Activated CD8-positive, alpha-beta memory T cell treated with anti-CD3 and anti-CD28 coated beads for 24 hours (primary cell): Measurements from ENCODE around the gene ANKRD11.

ENCODE experiments used
- DNase-seq: peaks from one replicate; pipeline ENCODE4 v3.0.0-alpha.2; 2020

The ANKRD11 gene

DNA sequence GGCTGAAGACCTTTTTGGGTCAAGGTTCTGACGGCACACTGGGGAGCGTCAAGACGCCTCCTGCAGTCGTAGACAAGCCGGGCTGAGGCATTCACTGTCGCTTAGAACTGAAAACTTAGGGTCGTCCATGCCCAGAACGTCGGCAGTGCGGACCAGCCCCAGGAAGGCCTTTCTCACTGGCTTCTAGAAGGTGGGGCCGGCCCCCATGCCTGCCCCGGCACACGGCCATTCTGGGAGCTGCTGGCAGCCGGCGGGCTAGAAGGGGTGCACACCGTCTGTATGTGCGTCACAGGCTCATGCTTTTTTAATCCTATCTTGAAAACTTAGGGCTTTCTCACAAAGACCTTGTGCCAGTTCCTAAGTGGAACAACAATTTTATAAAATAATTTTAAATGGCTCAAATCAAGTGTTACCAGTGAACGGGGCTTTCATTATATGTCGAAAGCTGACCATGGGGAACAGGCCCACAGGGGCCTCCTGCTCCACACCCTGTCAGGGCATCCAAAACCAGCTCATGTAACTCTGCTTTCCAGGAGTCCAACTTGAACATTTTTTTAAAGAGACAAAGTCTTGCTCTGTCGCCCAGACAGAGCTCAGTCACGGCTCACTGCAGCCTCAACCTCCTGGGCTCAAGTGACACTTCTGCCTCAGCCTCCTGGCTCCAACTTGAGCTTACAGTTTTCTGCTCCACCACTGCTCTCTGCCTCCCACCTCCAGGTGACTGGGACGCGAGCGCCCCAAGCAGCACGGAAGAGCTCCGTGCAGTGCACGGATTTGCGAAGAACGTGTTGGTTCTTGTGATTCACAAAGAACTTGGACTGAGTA is 111.2 kb downstream of the ANKRD11 start:
- DNase-seq, result no peak

DNA sequence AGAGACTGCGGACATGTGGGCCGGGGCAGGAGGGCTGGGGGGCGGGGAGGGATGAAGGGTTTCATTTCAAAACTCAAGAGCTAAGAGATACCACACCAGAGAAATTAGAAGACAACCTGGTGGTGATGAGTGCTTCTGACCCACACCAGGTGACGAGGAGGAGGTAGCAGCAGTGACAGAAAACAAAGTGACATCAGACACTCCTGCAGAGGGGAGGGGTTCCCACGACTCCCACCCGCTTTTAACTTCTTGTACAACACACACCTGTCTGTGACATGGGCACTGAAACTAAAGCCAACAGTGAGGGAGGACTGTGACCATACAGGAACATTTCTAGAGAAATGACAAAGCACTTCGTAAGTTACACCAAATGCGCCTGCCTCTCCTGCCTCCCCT is 112.9 kb downstream of the ANKRD11 start:
- no peak for DNase-seq

DNA sequence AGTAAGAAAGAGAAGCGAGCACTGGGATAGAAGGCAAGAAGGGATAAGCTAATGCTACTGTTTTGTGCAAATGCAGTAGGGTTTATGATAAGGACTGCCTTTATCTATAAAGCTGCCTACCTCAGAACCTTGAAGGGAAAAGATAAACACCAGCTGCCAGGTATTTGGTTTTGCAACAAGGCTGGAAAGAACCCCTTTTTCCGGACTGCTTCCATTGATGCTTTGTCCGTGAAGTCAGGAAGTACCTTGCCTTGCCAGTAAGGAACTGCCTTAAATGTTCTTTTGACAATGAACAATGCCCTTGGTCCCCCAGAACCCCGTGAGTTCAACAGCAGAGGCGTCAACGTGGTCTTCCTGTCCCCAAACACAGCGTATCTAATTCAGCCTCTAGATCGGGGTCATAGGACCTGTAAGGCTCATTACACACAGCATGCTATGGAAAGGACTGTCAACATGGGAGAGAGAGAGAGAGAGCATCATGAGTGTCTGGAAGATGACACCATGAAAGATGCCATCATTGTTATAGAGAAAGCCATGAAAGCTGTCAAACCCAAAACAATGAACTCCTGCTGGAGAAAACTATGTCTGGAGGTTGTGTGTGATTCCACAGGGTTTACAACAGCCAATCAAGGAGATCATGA is 113.4 kb downstream of the ANKRD11 start:
- no peak for DNase-seq

DNA sequence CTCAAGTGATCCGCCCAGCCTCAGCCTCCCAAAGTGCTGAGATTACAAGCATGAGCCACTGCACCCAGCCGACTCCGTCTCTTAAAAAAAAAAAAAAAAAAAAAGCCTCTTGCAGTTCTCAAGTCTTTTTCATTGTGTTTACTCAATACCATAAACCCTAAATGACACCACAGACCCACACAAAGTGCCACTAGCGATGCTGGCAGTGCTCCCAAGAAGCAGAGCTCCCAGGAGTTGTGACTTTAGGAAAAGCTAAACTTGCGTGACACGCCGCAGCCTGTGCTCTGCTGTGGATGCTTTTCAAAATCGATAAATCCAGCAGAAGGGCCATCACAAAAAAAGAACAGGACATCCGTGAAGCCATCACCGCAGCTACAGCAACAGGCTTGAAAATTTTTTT is 114.7 kb downstream of the ANKRD11 start:
- no peak for DNase-seq

DNA sequence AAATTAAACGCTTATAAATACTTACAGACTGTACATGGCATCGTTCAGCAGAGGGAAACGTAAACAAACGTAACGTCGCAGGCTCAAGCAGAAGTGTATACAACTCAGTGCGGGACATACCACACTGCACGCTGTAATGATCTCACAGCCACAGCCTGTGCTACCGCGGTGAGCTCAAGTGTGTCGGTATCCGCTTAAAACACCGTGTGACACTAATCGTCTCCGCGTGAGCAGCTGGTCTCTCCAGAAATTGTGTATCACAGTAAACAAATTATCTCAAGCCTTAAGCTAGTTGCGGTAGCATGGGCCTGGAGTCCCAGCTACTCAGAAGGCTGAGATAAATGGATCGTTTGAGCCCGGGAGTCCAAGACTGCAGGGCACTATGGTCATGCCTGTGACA is 115.3 kb downstream of the ANKRD11 start:
- DNase-seq, result no peak

DNA sequence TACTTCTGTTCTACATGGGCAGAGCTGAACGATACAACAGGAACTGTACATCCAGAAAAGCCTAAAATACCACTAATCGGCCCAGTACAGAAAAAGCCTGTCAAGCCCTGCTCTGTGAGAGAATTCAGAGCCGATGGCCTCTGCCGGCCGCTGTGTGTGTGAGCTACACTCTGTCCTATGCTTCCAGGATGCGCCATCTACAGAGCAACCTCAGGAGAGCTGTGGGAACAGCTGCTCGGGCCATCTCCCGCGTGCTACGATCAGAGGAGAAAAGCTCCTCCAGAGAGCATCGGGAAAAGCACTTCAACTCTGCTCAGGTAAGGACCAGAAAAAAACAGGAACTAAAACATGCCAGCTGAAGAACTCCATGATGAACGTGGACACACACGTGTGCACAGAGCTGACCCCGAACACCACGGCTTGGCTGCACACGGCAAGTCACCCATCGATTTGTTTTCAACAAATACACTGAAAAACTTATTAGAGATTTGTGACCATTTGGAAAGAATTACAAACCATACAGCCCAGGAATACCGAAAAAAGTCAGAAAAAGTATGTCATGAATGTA is 115.9 kb downstream of the ANKRD11 start:
- no peak for DNase-seq

DNA sequence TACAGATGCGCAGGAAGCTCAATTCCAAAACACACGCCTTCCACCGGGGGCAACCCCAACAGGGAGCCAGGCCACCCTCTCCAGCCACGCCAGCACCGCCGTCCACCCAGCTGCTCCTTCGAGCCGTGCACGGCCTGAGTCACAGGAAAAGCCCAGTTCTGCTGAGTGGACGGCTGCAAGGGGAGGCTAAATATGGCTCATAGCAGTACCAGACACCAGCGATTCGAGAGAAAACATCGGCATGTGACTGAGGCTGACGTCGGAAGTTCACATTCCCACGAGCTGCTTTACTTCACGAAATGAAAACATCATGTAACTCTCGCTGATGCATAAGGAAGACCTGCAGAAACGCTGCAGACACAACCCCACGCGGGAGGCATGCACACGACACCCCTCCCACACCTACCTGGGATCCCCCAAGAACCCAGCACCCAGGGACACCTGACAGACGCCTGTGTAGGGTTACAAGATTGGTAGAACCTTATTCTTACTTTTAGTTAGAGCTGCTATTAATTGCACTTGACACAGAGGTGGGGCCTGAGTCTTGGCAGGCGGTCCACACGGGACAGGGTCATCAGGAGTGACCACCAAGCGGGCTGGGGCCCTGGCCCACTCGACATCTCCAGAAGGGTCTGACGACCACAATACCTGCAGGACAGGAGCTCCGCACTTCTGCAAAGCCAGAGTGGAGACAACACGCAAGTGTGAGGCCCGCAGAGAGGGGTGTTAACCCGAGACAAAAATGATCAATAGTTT is 116.8 kb downstream of the ANKRD11 start:
- DNase-seq, result no peak

DNA sequence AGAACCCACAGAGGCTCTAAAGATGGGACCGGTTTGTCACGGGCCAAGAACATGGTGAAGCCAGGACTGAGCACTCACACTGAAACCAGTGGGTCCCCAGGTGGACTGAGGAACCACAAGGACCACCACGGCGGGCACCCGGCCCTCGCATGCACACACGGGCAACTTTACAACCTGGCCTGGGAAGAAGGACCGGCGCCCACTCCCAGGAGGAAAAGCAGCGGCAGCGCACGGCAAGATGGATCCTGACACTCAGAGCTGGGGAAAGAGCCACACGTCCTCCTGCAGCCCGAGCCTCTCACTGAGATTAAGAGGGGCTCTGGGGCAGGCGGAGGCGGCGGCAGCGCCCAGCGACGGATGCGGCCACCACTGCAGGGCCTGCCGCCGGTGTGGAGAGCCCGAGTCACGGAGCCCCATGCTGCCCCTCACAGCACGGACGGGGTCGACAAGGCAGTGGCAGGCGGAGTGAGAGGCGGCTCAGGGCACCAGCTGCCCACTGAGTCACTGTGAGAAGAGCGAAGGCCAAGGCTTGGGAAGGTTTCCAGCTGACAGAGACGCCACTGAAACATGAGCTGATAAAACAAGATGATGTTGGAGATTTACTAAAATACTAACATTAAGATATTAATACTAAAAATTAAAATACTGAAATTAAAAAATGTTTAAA is 118.3 kb downstream of the ANKRD11 start:
- DNase-seq, result no peak

DNA sequence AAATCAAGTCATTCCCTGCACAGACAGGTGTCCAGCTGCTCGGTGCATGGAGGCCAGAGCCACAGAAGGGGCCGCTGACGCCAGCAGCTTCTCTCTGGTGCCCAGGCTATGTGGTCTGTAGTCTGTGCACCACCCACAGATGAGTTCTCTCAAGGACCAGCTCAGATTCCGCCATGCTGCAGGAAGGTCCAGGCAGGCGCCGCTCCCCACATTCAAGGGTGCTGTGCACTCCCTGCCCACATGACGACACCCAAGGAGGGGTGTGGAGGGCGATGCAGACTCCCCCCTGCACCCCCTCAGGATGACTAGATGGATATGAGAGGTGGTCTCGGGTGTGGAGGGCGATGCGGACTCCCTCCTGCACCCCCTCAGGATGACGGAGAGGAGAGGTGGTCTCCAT is 119.0 kb downstream of the ANKRD11 start:
- DNase-seq, result no peak

DNA sequence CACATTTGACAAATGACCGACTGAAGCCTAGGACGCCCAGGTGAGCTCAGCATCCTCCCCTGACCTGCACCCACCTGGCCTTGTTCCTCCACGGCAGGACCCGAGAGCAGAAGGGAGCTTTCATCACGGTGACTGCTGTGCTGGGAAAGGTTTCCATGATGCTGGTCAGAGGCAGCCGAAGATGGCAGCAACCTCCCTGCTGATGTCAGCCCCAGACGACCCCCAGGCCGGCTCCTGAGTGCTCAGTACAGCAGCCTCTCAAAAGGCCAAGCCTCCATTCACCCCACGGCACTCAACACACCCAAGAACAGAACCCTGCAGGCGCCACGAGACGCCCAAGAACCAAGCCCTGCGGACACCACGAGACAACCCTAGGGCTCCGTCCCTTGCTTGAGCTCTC is 119.8 kb downstream of the ANKRD11 start:
- no peak for DNase-seq

DNA sequence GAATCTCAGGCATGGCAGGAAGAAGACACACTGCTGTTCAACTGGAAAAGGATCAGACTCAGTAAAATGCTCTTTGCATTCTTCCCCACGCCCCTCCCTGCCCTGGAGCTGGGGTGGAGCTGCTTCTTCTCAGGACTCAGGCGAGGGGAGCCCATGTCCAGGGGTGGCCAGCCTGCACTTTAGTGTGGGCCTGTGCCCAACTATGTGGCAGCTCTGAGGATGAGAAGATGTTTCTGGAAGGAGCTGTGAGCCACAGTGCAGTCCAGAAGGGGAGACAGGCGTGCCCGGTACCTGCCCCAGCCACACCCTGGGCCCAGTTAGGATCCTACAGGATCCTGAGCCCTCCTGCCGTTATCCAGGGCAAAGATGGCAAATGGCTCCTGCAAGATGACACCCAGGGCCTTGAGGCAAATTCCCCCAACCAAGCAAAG is 120.3 kb downstream of the ANKRD11 start:
- DNase-seq, result no peak

DNA sequence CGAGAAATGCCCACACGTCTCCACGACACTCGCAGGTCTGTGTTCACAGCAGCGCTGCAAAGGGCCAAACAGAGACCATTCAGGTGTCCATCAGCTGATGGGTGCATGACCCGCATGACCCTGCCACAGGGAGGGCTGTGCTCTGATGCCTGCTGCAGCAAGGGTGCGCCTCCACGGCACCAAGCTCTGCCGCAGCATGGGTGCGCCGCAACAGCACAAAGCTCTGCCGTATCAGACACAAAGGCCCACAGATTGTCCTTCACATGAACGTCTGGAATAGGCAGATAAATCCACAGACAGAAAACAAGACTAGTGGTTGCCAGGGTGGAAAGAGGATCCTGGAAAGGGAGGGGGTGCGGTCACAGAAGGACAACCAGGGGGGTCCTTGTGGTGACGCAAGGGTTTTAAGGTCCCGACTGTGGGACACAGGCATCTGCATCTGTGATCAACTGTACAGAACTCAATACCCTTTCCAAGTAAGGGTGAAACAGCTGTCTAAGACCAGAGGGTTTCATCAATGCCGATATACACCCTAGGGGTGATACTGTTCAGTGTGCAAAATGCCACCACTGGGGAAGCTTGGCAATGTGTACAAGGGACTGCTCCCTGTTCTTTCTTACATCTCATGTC is 121.0 kb downstream of the ANKRD11 start:
- DNase-seq, result no peak

DNA sequence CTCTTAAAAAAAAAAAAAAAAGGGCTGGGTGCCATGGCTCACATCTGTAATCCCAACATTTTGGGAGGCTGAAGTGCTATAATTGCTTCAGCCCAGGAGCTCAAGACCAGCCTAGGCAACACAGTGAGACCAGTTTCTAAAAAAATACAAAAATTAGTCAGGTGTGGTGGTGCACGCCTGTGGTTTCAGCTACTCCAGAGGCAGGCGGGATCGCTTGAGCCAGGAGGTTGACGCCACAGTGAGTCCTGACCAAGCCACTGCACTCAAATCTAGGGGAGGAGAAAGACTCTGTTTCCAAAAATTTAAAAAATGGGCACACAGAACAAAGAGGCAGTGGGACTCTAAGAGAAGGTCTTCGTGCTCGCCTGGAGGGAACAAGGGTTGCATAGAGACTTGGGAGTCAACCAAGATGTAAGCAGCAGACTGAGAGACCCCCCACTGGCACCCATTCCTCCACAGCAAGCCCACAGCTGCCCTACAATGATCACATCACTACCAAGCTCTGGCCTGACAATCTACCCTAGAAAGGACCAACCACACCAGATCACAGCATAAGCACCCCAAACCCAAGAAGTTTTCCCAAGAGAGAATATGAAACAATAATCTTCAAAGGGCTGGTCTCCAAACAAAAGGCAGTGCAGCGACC is 121.6 kb downstream of the ANKRD11 start:
- no peak for DNase-seq

DNA sequence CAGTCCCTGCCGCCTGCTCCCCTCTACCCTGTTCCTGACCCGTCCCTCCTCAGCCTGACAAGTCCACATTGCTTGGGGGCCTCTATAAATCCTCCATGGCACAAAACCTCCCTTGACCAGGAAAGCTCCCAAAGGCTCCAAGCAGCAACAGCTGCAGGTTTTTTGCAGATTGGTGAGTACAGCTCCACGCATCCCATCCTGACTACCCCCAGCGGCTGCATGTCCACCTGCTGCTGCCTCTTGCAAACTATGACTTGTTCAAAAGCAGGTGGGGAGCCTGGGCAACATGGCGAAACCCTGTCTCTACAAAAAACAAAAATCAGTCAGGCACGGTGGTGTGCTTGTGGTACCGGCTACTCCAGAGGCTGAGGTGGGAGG is 122.8 kb downstream of the ANKRD11 start:
- DNase-seq, result no peak

DNA sequence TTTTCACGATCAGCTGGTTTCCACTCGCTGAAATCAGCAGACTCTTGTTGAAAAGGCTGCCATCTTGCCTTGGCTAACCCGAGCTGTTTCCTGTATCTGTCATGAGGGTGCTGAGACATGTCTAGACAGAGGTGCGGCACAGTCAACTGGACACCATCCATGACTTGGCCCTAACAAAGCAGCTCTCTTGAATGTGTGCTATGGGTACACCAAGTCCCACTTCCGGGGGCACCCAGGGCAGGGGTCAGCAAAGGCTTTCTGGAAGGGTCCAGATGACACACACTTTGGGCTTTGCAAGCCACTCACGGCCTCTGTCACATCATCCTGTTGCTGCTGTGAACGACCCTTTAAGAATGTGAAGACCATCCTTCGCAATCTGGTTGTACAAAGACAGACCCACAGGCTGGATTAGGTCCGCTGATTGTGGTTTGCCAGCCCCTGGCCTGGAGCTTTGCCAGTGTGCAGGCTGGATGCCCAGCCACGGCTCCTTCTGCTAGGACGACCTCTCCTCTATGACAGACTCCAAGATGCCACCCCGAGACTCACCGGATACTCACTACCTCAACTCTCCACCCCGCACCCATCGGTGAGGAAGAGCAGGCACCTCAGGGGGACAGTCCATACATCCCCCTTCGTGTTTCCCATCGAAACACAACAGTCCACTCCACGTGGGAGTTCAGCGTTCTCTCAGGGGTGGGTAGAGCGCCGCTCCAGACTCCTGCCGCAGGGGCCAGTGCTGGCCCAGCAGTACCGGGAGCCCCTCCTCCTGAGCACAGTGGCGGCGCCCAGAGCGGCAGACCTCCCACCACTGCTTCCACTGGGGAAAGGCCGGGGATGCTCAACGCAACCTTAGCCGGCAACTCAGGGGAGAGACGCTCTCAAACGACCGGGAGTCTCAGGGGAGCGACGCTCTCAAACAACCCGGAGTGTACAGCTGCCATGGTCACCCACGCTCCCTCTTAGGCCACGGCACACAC is 123.5 kb downstream of the ANKRD11 start:
- no peak for DNase-seq

DNA sequence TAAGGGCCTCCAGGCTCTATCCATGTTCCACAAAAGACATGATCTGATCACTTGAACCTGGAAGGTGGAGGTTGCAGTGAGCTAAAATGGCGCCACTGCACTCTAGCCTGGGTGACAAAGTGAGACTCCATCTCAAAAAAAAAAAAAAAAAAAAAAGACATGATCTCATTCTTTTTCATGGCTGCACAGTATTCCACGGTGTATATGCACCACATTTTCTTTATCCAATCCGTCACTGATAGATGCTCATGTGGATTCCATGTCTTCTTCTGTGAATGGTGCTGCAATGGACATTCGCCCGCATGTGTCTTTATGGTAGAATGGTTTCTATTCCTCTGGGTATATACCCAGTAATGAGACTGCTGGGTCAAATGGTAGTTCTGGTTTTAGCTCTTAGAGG is 124.4 kb downstream of the ANKRD11 start:
- DNase-seq, result no peak

DNA sequence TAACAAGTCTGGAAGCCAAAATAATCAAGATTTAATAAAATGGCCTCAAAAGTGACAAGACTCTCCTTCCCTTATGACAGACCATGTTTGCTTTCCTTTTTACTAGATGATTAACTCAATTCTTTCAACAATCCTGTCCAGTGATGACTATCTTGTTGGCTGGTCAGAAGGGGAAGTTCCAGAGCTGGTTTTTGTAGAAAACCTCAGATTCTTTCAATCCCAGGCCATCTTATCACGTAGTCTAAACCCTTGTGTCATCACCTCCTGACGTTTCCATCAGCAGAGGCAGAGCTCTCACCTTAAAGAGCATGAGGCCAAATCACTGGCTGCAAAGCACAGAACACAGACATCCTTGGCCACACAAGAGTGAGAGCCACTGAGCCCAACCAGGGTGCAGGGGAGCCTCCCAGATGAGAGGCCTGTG is 125.3 kb downstream of the ANKRD11 start:
- no peak for DNase-seq

DNA sequence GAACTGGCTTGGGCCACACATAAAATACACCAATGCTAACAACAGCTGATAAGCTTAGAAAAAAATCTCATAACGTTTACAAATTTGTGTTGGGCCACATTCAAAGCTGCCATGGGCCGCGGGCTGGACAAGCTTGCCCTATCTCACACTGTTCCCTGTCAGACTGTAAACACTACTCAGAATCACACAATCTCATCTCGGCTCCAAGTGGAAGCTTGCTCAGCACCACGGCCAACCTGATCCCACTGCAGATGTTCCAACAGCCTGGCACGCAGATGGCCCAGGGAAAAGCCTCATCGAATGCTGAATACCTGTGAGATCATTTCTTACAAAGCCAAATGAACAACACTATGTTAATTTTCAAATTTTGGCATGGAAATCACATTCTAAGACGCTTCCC is 125.8 kb downstream of the ANKRD11 start:
- no peak for DNase-seq

DNA sequence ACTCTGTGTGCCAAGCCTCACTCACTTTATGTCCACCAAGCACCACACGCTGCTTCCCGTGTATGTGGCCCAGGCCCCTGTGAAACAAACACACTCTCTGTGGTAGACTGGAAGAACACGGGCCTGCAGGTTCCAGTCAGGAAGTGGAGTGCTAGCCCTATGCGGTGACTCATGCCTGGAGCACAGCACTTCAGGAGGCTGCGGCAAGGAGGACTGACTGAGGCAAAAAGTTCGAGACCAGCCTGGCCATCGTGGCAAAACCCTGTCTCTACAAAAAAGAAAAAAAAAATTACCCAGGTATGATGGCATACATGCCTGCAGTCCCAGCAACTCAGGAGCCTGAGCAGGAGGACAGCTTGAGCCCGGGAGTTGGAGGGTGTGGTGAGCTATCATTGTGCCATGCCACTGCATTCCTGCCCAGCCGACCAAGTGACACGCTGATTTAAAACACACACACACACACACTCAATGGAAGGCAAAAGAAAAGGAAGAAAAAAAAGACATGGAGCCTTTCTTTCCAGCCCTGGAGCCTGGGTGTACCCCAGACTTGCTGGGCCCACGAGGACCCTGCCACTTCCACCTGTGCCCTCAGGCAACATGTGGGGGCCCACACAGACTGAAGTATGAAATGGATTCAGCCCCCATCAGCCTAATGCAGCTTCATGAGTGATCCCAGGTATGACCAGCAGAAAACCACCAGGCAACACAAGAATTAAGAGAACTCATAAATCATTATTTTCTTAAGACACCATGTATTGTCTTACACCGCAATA is 126.6 kb downstream of the ANKRD11 start:
- no peak for DNase-seq
